ENCODE measurements around the gene DOHH.
"Not testable (repeated sequence)": the region's sequence is repeated elsewhere in the genome, so short reads cannot be mapped to it uniquely, and the experiment has no call there.

DOHH gene

DNA sequence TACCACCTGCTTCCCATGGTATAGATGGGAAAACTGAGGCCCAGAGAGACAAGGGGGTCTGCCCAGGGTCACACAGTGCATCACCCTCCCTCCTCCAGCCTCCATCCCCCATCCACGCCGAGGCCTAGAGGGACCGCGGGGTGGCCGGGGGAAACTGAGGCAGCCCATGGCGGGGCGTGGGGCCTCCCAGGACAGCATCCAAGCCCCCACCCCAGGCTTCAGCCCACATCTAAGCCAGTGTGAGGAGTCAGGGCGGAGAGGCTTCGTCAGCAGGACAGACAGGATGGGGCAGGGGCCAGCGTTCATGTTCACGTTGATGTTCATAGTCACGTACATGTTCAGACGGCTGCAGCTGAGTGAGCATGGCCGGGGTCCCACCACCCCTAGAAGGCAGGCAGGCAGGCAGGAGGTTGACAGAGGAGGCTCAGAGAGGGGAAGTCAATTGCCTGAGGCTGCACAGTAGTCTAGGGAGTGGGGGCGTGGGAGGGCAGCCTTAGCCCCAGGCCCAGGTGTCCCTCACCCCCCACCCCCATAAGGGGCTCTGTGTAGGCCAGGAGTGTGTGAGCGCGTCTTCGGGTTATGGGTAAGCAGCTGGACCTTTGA, 43.4 kb downstream of the DOHH start:
- no peak for DNase-seq

DNA sequence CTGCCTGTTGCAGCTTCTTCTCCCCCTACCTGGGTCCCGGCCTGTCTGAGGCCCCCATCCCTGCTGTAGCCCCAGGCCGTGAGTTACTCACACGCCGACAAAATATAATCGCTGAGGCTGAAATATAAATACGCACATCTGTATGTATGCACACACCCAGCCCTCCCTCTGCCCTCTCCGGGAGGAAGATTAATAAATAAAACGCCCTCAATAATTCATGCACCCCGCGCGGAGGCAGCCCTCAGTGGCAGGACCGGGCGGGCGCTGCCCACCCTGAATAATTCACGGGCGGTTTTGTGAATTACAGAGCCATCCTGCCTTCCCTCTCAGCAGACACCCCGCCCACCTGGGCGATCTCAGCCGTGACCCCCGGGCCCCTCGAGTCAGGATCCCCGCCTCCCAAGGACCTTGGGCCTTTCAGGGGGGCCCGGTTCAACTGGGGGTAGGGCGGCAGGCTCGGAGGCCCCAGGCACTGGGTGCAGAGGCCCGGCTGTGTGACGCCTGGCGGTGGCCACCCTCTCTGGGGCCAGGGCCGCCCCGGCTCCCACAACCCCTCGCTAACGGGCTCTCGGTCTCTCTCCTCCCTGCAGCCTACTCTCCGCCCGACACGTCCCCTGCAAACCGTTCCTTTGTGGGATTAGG, 44.4 kb downstream of the DOHH start:
- no peak for DNase-seq

GRCh38 chr19:3455393-3455955, 45.0 kb downstream of the DOHH start:
- no peak for DNase-seq

DNA sequence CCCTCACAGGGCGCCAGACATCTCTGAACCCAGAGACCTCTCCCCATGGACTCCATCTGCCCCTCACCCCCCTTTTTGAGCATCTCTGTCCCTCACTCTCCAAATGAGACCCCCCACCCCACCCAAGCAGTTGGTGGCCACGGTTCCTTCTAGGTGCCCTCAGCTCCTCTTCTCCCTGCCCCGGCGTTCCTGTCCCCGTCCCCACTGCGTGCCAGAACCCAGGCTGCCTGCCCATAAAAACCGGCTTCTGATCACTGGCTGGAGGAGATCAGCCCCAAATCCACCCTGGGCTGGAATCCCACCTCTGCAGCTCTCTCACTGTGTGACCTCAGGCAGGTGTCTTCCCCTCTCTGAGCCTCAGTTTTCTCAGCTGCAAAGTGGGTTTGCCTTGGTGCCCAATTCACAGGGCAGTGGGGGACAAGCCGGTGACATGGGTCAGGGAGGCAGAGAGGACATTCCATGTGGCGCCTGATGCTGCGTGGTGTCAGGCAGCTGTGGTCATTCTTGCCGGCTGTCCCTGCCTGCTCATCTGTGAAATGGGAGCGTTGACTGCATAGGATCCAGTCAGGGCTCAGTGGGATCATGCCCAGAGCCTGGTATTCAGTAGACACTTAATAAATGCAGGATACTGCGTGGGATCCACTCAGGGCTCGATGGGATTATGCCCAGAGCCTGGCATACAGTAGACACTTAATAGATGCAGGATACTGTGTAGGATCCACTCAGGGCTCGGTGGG, 45.6 kb downstream of the DOHH start:
- no peak for DNase-seq

GRCh38 chr19:3453840-3454239, 46.6 kb downstream of the DOHH start:
- no peak for DNase-seq

GRCh38 chr19:3452942-3453214, 47.6 kb downstream of the DOHH start:
- not testable (repeated sequence) for DNase-seq

- no peak for DNase-seq
Measured at GRCh38 chr19:3452171-3452941, 48.1 kb downstream of the DOHH start.

- DNase-seq = no peak
Measured at GRCh38 chr19:3451451-3451866, 49.0 kb downstream of the DOHH start.

- no peak for DNase-seq
Measured at GRCh38 chr19:3450796-3451411, 49.6 kb downstream of the DOHH start.

DNA sequence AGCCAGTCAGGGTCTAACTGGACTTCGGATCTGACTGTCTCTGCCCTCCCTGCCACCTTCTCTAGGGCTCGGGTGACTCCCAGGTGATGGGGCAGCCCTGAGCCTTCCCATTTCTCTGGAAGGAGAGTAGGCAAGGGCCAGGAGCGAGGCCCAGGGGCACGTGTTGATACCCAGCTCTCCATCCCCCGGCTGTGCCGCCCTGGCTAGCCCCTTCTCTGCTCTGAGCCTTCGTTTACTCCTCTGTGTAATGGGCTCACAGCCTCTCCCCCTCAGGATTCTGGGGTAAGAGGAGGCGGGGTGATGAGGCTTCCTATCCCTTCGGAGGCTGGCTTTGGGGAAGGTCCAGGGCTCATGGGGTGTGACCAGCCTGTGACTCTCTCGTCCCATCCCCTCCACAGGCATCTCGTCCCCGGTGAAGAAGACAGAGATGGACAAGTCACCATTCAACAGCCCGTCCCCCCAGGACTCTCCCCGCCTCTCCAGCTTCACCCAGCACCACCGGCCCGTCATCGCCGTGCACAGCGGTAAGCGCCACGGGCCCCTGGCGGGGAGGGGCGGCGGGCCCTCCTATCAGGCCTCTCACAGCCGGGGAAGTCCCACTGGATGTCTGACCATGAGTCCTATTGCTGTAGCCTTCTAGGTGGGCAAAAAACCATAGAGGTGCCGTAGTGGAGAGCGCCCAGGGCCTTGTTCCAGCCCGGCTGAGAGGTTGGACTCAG, 51.7 kb downstream of the DOHH start:
- no peak for DNase-seq

DNA sequence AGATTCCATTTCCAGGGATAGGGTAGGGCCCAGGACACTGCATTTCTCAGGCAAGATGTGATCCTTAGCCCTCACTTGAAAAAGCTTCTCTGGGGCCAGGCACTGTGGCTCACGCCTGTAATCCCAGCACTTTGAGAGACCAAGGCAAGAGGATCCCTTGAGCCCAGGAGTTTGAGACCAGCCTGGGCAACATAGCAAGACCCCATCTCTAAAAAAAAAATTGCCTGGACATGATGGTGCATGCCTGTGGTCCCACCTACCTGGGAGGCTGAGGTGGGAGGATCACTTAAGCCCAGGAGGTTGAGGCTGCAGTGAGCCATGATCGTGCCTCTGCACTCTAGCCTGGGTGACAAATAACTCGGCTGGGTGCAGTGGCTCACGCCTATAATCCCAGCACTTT, 53.8 kb downstream of the DOHH start:
- not testable (repeated sequence) for DNase-seq

DNA sequence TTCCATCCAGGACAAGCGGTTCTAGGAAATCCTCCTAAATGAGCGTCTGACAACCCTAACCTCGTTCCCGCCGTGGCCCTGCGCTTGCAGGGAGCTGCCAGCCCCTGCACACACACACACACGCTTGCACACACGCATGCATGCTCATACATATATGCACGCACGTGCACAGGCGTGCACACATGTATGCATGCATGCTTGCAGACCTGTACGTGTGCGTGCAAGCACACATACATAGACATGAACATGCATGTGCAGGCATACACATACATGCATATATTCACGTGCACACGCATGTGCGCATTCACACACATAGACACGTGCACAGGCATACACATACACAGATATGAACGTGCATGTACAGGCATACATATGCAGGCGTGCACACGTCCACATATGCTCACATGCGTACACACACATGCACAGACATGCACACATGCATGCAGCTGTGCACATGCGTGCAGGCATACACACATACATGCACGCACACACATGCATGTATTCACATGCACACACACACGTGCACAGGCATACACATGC, 55.7 kb downstream of the DOHH start:
- DNase-seq = no peak

- DNase-seq = no peak
Measured at GRCh38 chr19:3443840-3444694, 56.4 kb downstream of the DOHH start.

DNA sequence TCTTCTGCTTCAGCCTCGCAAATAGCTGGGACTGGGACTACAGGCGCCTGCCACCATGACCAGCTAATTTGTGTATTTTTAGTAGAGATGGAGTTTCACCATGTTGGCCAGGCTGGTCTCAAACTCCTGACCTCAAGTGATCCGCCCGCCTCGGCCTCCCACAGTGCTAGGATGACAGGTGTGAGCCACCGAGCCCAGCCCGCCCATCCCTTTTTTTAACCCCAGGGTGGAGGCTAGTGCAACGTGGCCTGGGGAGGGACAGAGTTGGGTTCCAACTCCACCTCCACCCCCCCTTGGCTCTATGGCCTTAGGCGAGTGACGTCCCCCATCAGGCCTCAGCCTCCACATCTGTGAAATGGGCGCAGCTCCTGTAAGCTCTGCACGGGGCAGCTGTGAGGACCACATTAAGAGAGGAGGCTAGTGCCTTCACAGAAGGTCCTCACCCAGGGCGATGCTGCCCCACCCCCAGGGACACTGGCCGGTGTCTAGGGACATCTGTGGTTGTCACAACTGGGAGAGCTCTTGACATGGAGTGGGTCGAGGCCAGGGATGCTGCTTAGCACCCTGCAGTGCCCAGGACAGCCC, 57.9 kb downstream of the DOHH start:
- no peak for DNase-seq

- no peak for DNase-seq
Measured at GRCh38 chr19:3441986-3442329, 58.5 kb downstream of the DOHH start.

- DNase-seq = no peak
Measured at GRCh38 chr19:3441089-3441985, 59.1 kb downstream of the DOHH start.
